Measurements from ENCODE around the gene TXLNG.
A peak's percentile ranks its signal among the peaks of the same experiment; 100 is the strongest.

The TXLNG gene

GRCh38 chrX:16797841-16798240, 11.6 kb downstream of the TXLNG start:
- TF ChIP-seq, protein P1, sequence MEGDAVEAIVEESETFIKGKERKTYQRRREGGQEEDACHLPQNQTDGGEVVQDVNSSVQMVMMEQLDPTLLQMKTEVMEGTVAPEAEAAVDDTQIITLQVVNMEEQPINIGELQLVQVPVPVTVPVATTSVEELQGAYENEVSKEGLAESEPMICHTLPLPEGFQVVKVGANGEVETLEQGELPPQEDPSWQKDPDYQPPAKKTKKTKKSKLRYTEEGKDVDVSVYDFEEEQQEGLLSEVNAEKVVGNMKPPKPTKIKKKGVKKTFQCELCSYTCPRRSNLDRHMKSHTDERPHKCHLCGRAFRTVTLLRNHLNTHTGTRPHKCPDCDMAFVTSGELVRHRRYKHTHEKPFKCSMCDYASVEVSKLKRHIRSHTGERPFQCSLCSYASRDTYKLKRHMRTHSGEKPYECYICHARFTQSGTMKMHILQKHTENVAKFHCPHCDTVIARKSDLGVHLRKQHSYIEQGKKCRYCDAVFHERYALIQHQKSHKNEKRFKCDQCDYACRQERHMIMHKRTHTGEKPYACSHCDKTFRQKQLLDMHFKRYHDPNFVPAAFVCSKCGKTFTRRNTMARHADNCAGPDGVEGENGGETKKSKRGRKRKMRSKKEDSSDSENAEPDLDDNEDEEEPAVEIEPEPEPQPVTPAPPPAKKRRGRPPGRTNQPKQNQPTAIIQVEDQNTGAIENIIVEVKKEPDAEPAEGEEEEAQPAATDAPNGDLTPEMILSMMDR (conservative IDR thresholded peaks at IDR 0.05; ENCODE audit: control insufficient read depth, insufficient read depth, low read depth, low read length) = no peak
- no peak for DNase-seq (ENCODE audit: low read depth)
- H3K4me3 ChIP-seq (ENCODE audit: control insufficient read depth, low read depth, low read length) = no peak overlapping the region

DNA sequence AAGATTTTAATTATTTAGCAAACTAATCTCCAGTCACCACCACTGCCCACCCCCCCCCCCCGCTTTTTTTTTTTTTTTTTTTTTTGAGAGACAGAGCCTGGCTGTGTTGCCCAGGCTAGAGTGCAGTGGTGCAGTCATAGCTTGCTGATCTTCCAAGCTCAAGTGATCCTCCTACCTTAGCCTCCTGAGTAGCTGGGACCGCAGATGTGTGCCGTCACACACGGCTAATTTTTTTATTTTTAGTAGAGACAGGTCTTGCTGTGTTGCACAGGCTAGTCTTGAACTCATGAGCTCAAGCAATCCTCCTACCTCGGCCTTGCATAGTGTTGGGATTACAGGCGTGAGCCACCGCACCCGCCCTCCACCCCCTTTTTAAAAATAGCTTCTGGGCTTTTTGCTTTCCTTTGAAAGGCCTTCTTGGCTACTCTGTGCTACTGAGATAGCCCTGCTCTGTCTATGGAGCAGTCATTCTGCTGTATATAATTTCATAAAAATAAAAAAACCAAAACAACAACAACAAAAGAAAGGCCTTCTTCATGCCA, 18.7 kb downstream of the TXLNG start:
- DNase-seq (ENCODE audit: low read depth) = no peak
- TF ChIP-seq, protein P1 (conservative IDR thresholded peaks at IDR 0.05; ENCODE audit: control insufficient read depth, insufficient read depth, low read depth, low read length) = no peak
- no peak overlapping the region for H3K4me3 ChIP-seq (ENCODE audit: control insufficient read depth, low read depth, low read length)

- H3K4me3 ChIP-seq (ENCODE audit: control insufficient read depth, low read depth, low read length) = no peak overlapping the region
- DNase-seq (ENCODE audit: low read depth) = peak; percentile 50
- TF ChIP-seq, protein P1 (conservative IDR thresholded peaks at IDR 0.05; ENCODE audit: control insufficient read depth, insufficient read depth, low read depth, low read length) = peak; percentile 45
These were observed 21.3 kb downstream of the TXLNG start for GRCh38 chrX:16807548-16807947.

DNA sequence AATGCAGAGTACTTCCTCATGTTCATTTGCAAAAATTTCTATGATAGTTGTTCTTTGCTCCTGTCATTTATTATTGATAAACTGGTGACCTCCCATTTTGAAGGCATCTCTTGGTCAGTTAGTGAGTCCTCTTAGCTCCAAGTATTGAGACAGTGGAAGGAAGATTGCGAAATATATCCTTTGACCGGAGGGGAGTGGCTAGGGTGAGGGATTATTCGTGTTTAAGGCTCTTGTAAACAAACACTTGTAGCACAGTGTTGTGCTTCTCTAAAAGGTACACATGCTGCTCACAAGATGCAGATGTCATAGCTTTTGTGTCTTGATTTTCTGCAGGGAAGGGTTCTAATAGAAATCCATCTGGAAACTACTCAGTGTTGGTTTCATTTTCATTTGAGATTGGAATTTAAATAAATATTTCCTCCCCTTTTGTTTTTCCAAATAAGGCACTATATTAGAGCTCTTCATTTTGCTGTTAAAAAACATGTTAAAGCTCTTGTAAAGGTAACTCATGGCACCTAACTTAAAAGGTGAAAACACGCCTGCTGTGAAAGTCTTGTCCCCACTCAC, 21.8 kb downstream of the TXLNG start:
- peak overlapping the region; percentile 32 for H3K4me3 ChIP-seq (ENCODE audit: control insufficient read depth, low read depth, low read length)
- peak; percentile 80 for DNase-seq (ENCODE audit: low read depth)
- TF ChIP-seq, protein P1 (conservative IDR thresholded peaks at IDR 0.05; ENCODE audit: control insufficient read depth, insufficient read depth, low read depth, low read length) = no peak

GRCh38 chrX:16814597-16814996, 28.3 kb downstream of the TXLNG start:
- no peak overlapping the region for H3K4me3 ChIP-seq (ENCODE audit: control insufficient read depth, low read depth, low read length)
- TF ChIP-seq, protein P1 (conservative IDR thresholded peaks at IDR 0.05; ENCODE audit: control insufficient read depth, insufficient read depth, low read depth, low read length) = no peak
- DNase-seq (ENCODE audit: low read depth) = no peak

- no peak for DNase-seq (ENCODE audit: low read depth)
- no peak overlapping the region for H3K4me3 ChIP-seq (ENCODE audit: control insufficient read depth, low read depth, low read length)
- TF ChIP-seq, protein P1 (conservative IDR thresholded peaks at IDR 0.05; ENCODE audit: control insufficient read depth, insufficient read depth, low read depth, low read length) = no peak
These were observed 33.4 kb downstream of the TXLNG start for GRCh38 chrX:16819634-16820033.

Measured in fibroblast of mammary gland (primary cell).